GM23338 (cell line): Measurements from ENCODE around the gene TMEM120B. TPM values are rescaled to one million over a fixed set of nuclear protein-coding genes. Genes with fewer than 3 reads are reported as not detected.

Source experiments
- ATAC-seq: fragments of 200-7000 bp; cut with Tn5 transposase; 3 replicates; pipeline ENCODE4 v1.9.1; 2020
- DNase-seq: peaks from one replicate; pipeline ENCODE4 v3.0.0-alpha.2; 2015; ENCODE audit warnings: low spot score
- H2AFZ ChIP-seq: fragments of 200-600 bp; sonication (generic); 2 replicates; pipeline ENCODE4 v1.8.0; 2016; ENCODE audit warnings: antibody characterized with exemption, mild to moderate bottlenecking, moderate library complexity
- H3F3A ChIP-seq: fragments of 200-600 bp; sonication (generic); replicated peaks from 2 replicates; pipeline ENCODE4 v1.8.0; 2017; ENCODE audit warnings: antibody characterized with exemption, mixed run types, low read depth
- H3K27ac ChIP-seq: fragments of 200-600 bp; sonication (generic); 2 replicates; pipeline ENCODE4 v1.6.1; 2016; ENCODE audit warnings: low read depth
- H3K27me3 ChIP-seq: fragments of 200-600 bp; sonication (generic); 2 replicates; pipeline ENCODE4 v1.8.0; 2016; ENCODE audit warnings: mild to moderate bottlenecking, mixed run types, moderate library complexity; ENCODE audit not compliant: insufficient read depth
- H3K36me3 ChIP-seq: fragments of 200-600 bp; sonication (generic); 2 replicates; pipeline ENCODE4 v1.8.0; 2016; ENCODE audit warnings: mild to moderate bottlenecking; ENCODE audit not compliant: insufficient read depth
- H3K4me1 ChIP-seq: fragments of 200-600 bp; sonication (generic); 2 replicates; pipeline ENCODE4 v1.8.0; 2016; ENCODE audit warnings: mild to moderate bottlenecking, moderate library complexity; ENCODE audit not compliant: insufficient read depth
- H3K4me2 ChIP-seq: fragments of 200-600 bp; sonication (generic); 2 replicates; pipeline ENCODE4 v1.7.1; 2017; ENCODE audit warnings: mixed run types
- H3K4me3 ChIP-seq: fragments of 200-600 bp; sonication (generic); 2 replicates; pipeline ENCODE4 v1.6.1; 2016; ENCODE audit warnings: mixed run types
- H3K79me2 ChIP-seq: fragments of 200-600 bp; sonication (generic); replicated peaks from 2 replicates; pipeline ENCODE4 v1.8.0; 2017; ENCODE audit warnings: mild to moderate bottlenecking; ENCODE audit not compliant: insufficient read depth
- H3K9me2 ChIP-seq: fragments of 200-600 bp; sonication (generic); 2 replicates; pipeline ENCODE4 v1.8.0; 2017; ENCODE audit not compliant: insufficient read depth
- H4K20me1 ChIP-seq: fragments of 200-600 bp; sonication (generic); replicated peaks from 2 replicates; pipeline ENCODE4 v1.8.0; 2017; ENCODE audit warnings: mild to moderate bottlenecking; ENCODE audit not compliant: insufficient read depth
- H3K27ac Mint-ChIP-seq: 2 replicates; pipeline ENCODE4 v1.8.0; 2020; ENCODE audit warnings: inconsistent platforms, mild to moderate bottlenecking, moderate library complexity, mixed read lengths
- H3K27me3 Mint-ChIP-seq: 3 replicates; pipeline ENCODE4 v1.8.0; 2022; ENCODE audit warnings: low read depth, mild to moderate bottlenecking, moderate library complexity, mixed read lengths, inconsistent platforms; ENCODE audit not compliant: insufficient read depth, poor library complexity
- H3K36me3 Mint-ChIP-seq: 3 replicates; pipeline ENCODE4 v1.8.0; 2021; ENCODE audit warnings: low read depth, mild to moderate bottlenecking, inconsistent platforms, moderate library complexity, mixed read lengths
- H3K4me1 Mint-ChIP-seq: 3 replicates; pipeline ENCODE4 v1.8.0; 2020; ENCODE audit warnings: mild to moderate bottlenecking, inconsistent platforms, mixed read lengths
- H3K4me3 Mint-ChIP-seq: 3 replicates; pipeline ENCODE4 v1.8.0; 2021; ENCODE audit warnings: moderate library complexity, mild to moderate bottlenecking, inconsistent platforms, mixed read lengths
- H3K9me3 Mint-ChIP-seq: 3 replicates; pipeline ENCODE4 v1.8.0; 2020; ENCODE audit warnings: moderate library complexity, mild to moderate bottlenecking, inconsistent platforms, mixed read lengths
- CREB1 ChIP-seq: fragments of 250-450 bp; sonication (Bioruptor Pico); IDR thresholded peaks from 2 replicates; pipeline ENCODE4 v1.5.0; 2020; ENCODE audit warnings: low read depth, mild to moderate bottlenecking, moderate library complexity
- ETS1 ChIP-seq: IDR thresholded peaks from 2 replicates; pipeline ENCODE4 v1.6.1; 2016; ENCODE audit warnings: antibody characterized with exemption
- EZH2 ChIP-seq: fragments of 200-600 bp; sonication (generic); IDR thresholded peaks from one replicate; pipeline ENCODE4 v1.8.0; 2017; ENCODE audit warnings: antibody characterized with exemption, mild to moderate bottlenecking, low read depth; ENCODE audit not compliant: unreplicated experiment
- EZH2phosphoT487 ChIP-seq: fragments of 200-600 bp; sonication (generic); IDR thresholded peaks from one replicate; pipeline ENCODE4 v1.8.1; 2018; ENCODE audit warnings: antibody characterized with exemption; ENCODE audit not compliant: unreplicated experiment
- JUNB ChIP-seq: IDR thresholded peaks from one replicate; pipeline ENCODE4 v1.6.1; 2016; ENCODE audit warnings: antibody characterized with exemption; ENCODE audit not compliant: unreplicated experiment
- NANOG ChIP-seq: IDR thresholded peaks from 2 replicates; pipeline ENCODE4 v1.6.1; 2016; ENCODE audit warnings: antibody characterized with exemption, borderline replicate concordance
- POLR2AphosphoS5 ChIP-seq: IDR thresholded peaks from 2 replicates; pipeline ENCODE4 v1.6.1; 2016; ENCODE audit warnings: antibody characterized with exemption, low read depth
- ZNF114 ChIP-seq: fragments of 250-450 bp; sonication (Bioruptor Pico); IDR thresholded peaks from 2 replicates; pipeline ENCODE4 v1.5.0; 2020; ENCODE audit warnings: mild to moderate bottlenecking, moderate library complexity
- ZNF331 ChIP-seq: fragments of 250-450 bp; sonication (Bioruptor Pico); IDR thresholded peaks from 2 replicates; pipeline ENCODE4 v1.5.0; 2020; ENCODE audit warnings: low read depth, mild to moderate bottlenecking, moderate library complexity
- ZNF462 ChIP-seq: fragments of 250-450 bp; sonication (Bioruptor Pico); IDR thresholded peaks from 2 replicates; pipeline ENCODE4 v1.5.0; 2020; ENCODE audit warnings: mild to moderate bottlenecking, moderate library complexity
- polyA plus RNA-seq: library from polyadenylated mRNA; unstranded; fragments of >200 nt; fragmentation: Nextera tagmentation; extraction: Ambion mirVana; gene quantifications from 2 replicates; pipeline ENCODE4 v1.2.1, GENCODE V29; 2016
- total RNA-seq: library from RNA; depleted of rRNA; stranded (reverse); fragments of >200 nt; shearing (Covaris generic); gene quantifications from 2 replicates; pipeline ENCODE4 v1.2.3, GENCODE V29; 2014

Gene TMEM120B
- total and polyA plus RNA-seq, 2 experiments from 2014 or later = 15.0 to 36.0 TPM

DNA sequence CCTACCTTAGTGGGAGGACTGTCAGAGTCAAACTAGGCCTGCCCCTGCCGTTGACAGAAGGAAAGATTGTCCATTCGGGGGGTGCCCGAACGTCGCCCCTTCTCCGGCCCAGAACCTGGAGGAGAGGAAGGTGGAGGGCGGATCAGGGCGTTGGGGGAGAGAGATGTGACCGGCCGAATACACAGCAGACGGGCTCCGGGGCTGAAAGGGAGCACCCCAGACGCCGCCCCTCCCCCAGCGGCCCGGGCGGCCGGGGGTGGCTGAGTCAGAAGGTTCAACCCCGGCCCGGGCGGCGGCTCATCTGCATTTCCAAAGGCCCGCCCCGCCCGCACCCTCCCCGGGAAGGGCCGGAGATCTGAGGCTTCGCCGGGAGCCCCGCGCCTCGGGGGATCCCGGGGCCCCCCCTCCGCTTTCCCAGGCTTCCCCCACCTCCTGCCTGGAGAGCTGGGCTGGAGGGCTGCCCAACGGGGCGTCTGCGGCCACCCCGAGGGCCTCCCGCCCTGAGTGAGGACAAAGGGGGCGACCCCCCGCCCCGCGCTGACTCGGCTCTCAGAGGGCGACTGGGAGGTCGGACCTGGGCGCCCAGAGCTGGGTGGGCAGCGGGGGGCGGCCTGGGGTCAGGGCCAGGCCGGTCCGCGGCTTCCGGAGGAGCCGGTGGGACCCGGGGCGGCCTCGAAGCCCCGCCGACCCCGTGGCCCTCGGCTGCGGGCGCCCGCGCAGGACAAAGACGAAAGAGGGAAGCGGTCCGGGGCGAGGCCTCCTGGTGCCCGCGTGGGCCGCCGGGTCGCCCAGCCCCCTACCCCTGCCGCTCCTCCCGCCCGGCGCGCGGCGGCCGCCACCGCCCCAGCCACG, 87.5 kb downstream of the TMEM120B start:
- peak overlapping the region; percentile 94 for H3K4me2 ChIP-seq
- peaks cover 51% of the 10 kb centered on the region for H3K79me2 ChIP-seq
- no peaks in the 10 kb centered on the region for H3K36me3 ChIP-seq
- peak overlapping the region; percentile 84 for H3K4me3 Mint-ChIP-seq
- H3K9me2 ChIP-seq = no peaks in the 10 kb centered on the region
- H3K9me3 Mint-ChIP-seq = peaks cover 5% of the 10 kb centered on the region; the same call in 2 of the 3 replicates
- H3K27ac Mint-ChIP-seq = peak overlapping the region; percentile 91
- H3K4me3 ChIP-seq = peak overlapping the region; percentile 59
- H3K4me1 Mint-ChIP-seq = peaks cover 37% of the 10 kb centered on the region
- H3F3A ChIP-seq = peaks cover 35% of the 10 kb centered on the region
- H3K36me3 Mint-ChIP-seq = peaks cover 47% of the 10 kb centered on the region
- no peak overlapping the region for H2AFZ ChIP-seq
- no peaks in the 10 kb centered on the region for H3K27me3 ChIP-seq
- H3K27me3 Mint-ChIP-seq = peaks cover 36% of the 10 kb centered on the region
- peak; percentile 8 for ATAC-seq
- H4K20me1 ChIP-seq = peaks cover 9% of the 10 kb centered on the region; the same call in 1 of the 2 replicates
- H3K27ac ChIP-seq = peak overlapping the region; percentile 96
- TF ChIP-seq ETS1 (no peak), POLR2AphosphoS5 (peak; percentile 33; the same call in 1 of the 2 replicates)
- peak; percentile 83 for DNase-seq
- peaks cover 29% of the 10 kb centered on the region for H3K4me1 ChIP-seq

DNA sequence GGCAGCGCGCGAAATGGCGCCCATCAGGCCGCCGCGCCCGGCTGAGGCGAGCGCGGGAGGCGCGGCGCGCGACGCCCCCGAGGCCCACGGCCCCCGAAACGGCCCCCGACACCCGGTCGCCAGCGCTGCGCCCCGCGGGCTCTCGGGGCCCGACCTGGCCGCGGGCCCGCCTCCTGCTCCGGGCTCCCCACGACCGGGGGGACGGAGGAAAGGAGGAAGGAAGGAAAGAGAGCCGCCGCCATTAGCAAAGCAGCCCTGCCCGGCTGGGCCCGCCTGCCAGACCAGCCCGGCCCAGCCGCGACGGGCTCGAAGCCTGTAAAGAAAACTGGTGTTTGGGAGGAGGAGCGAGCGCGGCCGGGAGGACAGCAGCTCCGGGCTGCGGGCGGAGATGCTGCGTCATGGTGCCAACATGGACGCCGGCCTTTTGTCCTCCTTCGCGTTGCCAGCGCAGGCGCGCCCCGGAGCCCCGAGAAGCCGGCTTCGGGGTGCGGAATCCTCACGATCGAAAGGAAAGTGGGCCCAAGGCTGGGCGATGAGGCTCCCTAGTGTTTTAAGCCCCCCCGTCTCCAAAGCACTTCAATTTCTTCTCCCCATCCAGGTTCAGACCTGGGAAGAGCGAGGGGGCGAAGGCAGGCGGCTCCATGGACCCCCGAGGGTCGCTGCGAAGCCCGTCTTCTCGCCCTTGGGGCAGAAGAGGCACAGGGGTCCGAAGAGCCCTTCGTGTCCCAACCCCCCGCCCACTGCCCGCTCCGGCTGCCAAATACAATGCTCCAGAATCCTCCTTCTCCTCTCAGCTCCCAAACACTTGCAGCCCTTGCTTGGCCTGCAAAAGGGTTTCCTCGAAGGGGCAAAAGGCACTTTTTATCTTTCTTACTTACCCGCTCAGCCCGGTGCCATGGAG, 88.4 kb downstream of the TMEM120B start:
- Histone ChIP-seq H3K4me3 (peak overlapping the region; percentile 59), H3K4me2 (peak overlapping the region; percentile 94), H3K4me1 (peaks cover 33% of the 10 kb centered on the region), H2AFZ (no peak overlapping the region), H3K27ac (peak overlapping the region; percentile 99), H3K79me2 (peaks cover 60% of the 10 kb centered on the region), H4K20me1 (peaks cover 9% of the 10 kb centered on the region; the same call in 1 of the 2 replicates), H3K36me3 (no peaks in the 10 kb centered on the region), H3F3A (peaks cover 28% of the 10 kb centered on the region; the same call in 1 of the 2 replicates), H3K9me2 (no peaks in the 10 kb centered on the region), H3K27me3 (no peaks in the 10 kb centered on the region)
- Mint-ChIP-seq H3K9me3 (peaks cover 5% of the 10 kb centered on the region; the same call in 2 of the 3 replicates), H3K27ac (peak overlapping the region; percentile 100), H3K27me3 (peaks cover 36% of the 10 kb centered on the region), H3K4me1 (peaks cover 39% of the 10 kb centered on the region), H3K4me3 (peak overlapping the region; percentile 90), H3K36me3 (peaks cover 45% of the 10 kb centered on the region)
- DNase-seq (peak; percentile 79), ATAC-seq (no peak)
- TF ChIP-seq ZNF114 (CRISPR knock-in tag) (no peak), JUNB (no peak), EZH2phosphoT487 (no peak), ETS1 (no peak), NANOG (no peak), CREB1 (CRISPR knock-in tag) (0 out of 2 replicates have a peak, but pooled peaks have one; percentile 22), ZNF462 (no peak), EZH2 (no peak), POLR2AphosphoS5 (peak; percentile 52), ZNF331 (no peak)
